NAMALWA (cell line): ENCODE data around the gene FUCA1.

Experiments used
- DNase-seq: peaks from one replicate; pipeline ENCODE4 v3.0.0-alpha.2; 2015; ENCODE audit warnings: low spot score

FUCA1 gene

GRCh38 chr1:23801338-23801748 lies 66.7 kb downstream of the FUCA1 start:
- no peak for DNase-seq

- DNase-seq, result peak; percentile 95
Observed at GRCh38 chr1:23800400-23801337, 67.4 kb downstream of the FUCA1 start, which contains the start of gene GALE. Gene GALE, minus strand, starts transcription at chr1:23800754. Its CDS starts 1,747 bp downstream, at chr1:23799007.

DNA sequence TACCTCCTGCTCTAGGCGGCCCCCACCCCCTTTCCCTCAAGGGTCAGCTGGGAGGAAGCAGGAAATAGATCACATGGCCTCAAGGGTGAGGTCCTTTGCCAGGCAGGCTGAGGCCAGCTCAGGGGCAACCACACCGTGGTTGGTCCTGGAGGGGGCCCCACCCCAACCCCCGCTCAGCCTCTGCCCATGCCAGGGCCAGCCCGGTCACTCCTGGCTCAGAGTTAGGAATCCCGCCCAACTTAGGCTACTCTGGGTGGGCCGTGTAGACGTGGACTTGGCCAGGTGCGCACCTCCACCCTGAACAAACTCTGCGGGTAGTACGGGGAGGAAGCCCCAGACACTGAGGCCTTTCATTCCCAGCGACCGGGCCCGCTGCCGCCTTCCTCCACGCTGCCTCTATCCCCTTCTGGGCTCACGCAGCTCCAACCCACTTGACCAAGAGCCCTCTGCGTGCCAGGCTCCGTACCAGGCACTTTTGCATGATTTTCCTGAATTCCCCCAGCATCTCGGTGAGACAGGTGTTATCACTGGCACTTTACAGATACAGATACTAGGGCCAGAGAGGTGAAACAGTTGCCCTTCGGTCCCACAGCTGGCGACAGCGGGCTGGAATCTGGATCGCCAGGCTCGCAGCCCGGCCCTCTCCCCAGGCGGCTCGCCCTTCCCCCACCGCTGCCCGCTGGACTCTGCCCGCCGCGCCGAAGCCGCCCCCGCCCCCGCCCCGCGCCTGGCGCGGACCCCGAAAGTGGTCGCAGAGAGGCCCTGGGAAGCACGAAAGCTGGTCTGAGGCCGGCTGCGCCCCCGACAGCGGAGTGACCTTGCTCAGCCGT lies 68.3 kb downstream of the FUCA1 start:
- no peak for DNase-seq

DNA sequence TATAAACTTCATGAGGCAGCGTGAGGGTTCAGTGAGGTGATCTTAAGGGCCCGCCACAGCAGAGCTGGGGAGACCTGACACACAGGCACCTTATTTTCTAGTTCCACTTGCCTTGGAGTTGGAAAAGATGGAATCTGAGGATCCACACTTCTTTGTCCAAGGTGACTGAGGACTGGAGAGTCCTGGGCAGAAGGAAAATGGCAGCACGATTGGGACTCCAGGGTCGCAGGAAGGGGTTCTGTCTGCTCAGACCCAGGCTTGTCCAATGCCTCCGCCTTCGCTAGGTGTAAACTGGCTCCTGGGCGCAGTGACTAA lies 68.9 kb downstream of the FUCA1 start:
- no peak for DNase-seq

DNA sequence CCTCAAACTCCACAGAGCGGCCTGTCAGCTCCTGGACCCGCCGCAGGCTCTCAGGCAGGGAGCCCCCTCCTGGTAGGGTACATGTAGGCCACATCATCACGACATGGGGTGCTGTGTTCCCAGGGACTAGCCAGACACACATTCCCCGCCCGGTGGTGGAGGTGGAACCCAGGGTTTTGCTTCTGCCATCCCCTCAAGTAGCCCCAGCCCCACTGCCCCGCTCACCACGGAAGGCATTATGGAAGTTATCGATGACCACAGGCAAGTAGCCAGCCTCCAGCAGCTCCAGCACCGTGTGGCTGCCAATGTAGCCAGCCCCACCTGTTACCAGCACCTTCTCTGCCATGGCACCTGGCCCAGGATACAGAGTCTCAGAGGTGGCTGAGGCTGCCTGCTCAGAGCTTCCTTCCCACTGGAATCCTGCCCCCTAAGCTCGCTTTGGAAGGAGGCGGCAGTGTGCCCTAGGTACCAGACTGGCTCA lies 69.4 kb downstream of the FUCA1 start:
- DNase-seq, result peak; percentile 51

GRCh38 chr1:23797478-23798448 lies 70.3 kb downstream of the FUCA1 start:
- DNase-seq, result no peak

DNA sequence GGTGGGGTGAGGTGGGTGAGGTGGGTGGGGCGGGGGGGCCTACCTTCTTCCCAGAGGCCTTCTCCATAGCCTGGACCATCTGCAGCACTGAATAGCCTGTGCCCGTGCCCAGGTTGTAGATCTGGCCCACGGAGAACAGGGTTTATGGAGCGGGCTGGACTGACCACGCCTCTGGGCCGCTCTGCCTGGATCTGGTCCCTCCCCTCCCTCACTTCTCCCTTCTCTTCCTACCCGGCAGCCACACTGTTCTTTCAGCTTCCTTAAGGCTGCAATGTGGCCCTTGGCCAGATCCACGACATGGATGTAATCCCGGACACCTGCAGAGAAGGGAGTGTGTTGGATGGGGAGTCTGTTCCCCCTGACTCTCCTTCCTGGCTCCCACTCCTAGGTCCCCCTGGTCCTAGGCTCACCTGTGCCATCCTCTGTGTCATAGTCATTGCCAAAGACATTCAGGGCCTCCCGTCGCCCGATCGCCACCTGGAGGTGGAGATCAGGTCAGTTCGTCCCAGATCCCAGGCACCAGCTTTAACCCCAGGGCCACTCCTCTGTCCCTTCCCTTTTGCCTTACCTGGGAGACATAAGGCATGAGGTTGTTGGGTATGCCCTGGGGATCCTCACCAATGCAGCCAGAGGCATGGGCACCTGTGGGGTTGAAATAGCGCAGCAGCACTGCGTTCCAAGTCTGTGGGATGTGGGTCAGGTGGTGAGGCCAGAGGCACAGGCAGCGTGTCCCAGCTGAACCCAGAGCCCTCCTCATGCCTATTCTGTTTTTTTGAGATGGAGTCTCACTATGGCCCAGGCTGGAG lies 71.4 kb downstream of the FUCA1 start:
- no peak for DNase-seq

DNA sequence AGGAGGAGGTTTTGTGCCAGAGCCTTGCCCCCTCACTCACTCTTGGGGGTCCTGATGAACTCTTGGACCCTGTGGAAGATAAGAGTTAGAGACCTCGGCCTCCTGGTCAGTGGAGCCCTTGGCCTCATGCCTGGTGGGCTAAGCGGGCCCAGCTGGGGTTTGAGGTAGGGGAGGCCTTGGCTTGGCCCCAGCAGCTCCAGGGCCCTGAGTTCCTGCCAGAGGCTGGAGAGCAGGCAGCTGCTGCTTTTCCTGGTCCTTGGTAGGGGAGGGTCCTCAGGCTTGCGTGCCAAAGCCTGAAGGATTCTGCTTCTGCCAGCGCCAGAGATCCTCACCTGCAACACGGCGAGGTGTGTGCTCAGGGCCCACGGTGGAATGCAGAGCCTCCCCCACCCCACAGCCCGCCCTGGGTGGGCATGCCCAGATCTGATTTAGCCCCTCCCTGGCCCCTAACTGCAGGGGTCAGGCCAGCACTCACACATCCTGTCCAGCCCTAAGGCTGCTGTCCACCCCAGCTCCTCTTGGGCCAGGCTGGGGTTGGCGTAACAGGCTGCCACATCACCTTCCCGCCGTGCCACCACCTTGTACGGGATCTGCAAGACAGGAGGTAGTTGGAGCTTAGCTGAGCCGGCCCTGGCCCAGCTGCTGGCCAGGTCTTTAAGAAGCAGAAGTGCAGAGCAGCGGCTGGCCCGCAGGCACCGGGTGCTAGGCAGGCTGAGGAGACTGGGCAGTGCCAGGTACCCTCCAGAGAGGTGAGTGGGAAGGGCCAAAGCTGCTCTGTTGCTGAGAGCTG lies 72.2 kb downstream of the FUCA1 start:
- DNase-seq, result no peak
